Fibroblast of peridontal ligament (primary cell): Measurements from ENCODE around the gene MYH13.

Experiments used
- DNase-seq: peaks from one replicate; pipeline ENCODE4 v3.0.0-alpha.2; 2010; ENCODE audit errors: extremely low read depth

Gene MYH13

DNA sequence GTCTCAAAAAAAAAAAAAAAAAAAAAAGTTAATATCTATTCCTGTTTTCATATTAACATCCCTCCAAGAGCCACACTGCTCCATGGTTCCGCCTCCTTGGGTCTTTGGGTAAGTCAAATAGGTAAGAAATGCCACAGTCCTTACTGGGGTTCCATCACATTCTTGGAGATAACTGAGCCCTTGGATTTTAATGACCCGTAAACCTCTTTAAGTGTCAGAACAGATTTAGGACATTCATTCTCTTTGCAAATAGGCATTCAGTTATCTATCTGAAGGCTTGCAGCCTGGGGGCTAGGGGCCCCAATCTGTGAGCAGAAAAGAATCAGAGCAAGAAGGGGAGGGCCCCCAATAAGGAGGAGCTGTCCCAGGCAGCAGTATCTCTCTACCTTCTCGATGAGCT is 28.0 kb downstream of the MYH13 start:
- no peak for DNase-seq

DNA sequence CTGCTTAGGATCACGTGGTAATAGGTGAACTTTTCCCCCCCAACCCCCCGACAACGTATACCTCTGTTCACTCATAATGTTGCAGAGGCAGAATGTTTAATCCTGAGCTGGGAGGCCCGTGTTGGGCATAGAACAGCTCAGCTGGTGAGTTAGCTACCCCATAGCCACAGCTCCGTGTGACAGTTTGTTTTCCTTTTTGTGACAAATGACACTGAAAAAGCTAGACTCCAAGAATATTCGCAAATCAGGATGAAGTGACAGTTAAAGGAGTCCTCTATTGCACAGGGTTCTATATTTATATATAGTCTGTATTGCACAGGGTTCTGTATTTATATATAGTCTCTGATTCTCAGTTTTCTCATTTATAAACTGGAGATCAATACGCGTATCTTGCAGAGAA is 33.8 kb downstream of the MYH13 start:
- no peak for DNase-seq

DNA sequence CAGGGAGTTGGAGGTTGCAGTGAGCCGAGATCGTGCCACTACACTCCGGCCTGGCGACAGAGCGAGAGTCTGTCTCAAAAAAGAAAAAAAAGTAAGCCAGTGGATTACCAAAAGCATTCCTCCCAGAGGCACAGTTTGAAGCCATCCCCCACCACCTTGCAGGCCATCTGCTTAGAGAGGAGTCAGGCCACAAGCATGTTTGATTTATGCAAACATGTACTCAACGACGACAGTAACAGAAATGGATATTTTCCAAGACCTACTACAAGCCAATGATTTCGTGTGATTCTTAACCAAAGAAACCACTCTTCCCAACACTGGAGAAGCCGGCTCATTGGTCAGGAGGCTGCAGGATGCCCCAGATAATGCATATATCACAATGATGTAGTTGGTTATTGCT is 34.8 kb downstream of the MYH13 start:
- no peak for DNase-seq

DNA sequence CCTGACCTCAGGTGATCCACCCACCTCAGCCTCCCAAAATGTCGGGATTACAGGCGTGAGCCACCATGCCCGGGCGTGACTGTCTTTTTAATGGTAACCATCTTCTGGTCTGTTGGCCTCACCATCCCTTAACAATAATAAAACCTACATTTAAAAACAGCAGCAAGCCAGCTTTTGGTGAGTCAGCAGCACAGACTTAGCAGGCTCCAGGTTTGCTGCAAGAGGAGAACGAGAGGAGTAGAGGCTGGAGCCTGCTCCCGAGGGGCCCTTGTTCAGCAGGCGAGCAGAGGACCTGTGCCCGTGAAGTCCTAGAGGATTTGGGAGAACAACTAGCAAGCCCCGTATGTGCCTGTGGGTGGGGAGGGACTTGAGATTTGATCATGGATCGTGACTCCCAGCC is 35.7 kb downstream of the MYH13 start:
- DNase-seq: no peak

DNA sequence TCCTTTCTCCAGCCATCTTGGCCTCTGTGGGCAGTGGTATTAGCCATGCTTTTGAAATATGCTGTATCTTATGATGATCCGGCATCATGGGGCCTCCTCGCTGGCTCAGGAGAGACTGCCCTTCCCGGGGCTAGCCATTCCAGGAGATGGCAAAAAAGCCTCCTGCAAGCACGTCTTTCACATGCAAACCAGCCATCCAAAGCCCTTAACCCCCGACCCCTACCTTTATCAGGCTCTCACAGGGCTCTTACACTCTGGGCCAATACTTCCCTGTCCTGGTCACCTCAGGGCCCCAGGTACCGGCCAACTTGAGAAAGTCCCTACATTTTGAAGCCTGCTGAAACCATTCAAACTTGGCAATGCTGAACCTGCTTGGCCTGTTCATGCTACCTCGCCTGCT is 36.4 kb downstream of the MYH13 start:
- no peak for DNase-seq

DNA sequence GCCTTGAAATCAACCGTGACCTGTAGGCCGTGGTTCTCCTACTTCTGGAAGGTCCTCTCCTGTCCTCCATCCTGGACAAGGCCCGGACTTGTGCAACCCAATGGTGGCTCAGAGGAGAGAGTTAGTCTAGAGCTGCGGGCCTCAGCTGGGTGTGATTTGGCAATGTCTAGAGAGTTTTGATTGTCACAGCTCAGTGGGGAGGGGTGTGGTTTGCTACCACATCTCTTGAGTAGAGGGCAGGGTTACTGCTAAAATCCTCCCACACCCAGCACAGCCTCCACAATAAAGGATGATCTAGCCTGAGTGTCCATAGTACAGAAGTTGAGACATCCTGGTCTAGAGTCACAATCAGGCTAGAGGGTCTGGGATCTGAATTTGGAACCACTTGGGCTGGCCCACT is 40.3 kb downstream of the MYH13 start:
- DNase-seq: no peak

DNA sequence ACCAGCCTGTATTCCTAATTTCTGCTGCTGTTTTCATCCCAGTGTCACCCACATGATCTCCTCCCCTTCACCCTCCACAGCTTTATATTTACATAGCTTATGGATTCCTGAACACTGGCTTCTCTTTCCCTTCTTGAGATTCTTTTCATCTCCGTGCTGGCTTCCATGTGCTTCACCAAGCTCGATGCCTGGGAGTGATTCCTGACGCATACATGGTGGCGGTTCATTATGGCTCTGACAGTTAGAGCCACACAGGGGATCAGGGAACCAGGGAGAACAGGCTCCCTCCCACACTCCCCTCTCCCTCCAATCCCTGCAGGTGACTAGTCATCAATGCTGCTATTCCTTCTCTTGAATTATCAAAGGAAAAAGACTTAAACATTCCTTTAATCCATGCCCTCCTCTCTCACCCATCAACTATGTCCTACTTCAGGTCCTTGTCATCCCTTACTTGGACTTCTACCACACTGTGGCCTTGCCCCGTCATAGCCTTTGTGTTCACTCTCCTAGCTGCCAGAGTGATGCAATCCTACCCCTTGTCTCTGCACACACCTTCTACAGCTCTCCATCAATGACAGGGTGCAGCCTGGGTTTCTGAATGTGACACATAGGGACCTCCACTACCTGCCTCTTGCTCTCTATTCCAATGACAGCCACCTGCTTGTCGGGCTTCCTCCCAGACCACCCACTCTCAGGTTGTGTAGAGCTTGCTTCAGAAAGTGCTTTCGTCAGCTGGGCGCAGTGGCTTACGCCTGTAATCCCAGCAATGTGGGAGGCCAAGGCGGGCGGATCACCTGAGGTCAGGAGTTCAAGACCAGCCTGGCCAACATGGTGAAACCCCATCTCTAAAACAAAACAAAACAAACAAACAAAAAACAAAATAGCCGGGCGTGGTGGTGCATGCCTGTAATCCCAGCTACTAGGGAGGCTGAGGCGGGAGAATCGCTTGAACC is 43.6 kb downstream of the MYH13 start:
- DNase-seq: no peak

DNA sequence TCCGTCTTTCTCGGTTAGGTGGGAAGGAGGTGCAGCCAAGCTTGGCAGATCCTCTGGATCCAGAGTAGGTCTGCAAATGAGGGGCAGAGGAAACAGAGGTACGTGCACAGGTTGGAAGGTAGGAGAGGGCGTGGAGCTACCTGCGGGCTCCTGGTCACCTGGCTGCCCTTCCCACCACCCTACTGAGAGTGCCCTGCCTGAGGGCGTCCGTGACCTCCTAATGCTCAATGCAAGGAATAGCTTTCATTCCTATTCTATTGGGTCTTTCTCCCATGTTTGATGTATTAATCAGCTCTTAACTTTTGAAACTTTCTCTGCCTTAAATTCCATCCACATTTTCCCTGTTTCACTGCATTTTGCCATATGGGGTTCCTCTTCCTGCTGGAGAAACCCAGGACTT is 44.6 kb downstream of the MYH13 start:
- DNase-seq: no peak

DNA sequence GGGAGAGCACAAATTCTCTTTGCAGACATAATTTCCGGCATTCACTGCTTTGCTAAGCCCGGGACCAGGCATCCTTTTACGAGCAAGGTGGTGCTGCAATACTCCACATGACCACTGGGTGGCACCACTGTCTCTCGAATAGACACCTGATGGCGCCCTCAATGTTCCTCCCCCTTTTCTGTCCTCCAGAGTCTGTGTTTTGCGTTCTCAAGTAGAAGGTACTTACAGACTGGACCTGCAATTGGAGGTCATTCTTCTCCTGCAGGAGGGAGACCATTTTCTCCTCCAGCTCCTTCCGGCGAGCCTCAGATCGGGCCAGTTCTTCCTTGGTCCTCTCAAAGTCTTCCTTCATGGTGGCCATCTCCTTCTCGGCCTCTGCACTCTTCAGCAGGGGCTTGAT is 45.2 kb downstream of the MYH13 start:
- peak; percentile 2 for DNase-seq

DNA sequence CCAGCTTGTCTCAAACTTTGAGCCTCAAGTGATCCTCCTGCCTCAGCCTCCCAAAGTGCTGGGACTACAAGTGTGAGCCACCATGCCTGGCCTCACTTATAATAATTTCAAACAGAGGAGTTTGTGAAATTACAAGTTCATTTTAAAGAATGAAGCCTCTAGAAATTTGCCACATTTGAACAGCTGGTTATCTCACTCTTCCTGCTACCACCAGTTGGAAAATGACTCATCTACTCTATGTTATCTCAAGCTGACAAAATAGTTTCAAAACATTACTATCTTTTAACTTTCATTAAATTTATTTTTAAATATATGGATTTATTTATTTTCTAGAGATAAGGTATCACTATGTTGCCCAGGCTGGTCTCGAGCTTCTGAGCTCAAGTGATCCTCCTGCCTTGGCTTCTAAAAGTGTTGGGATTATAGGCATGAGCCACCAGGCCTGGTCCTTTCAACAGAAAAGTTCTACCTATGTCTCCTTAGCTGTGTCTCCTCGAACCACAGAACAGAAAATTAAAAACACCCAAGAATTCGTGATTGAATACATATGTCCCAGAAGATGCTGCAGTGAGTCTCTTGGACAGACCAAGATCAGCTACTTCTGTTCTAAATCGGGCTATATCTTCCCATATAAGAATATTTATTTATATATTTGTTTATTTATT is 47.6 kb downstream of the MYH13 start:
- no peak for DNase-seq

DNA sequence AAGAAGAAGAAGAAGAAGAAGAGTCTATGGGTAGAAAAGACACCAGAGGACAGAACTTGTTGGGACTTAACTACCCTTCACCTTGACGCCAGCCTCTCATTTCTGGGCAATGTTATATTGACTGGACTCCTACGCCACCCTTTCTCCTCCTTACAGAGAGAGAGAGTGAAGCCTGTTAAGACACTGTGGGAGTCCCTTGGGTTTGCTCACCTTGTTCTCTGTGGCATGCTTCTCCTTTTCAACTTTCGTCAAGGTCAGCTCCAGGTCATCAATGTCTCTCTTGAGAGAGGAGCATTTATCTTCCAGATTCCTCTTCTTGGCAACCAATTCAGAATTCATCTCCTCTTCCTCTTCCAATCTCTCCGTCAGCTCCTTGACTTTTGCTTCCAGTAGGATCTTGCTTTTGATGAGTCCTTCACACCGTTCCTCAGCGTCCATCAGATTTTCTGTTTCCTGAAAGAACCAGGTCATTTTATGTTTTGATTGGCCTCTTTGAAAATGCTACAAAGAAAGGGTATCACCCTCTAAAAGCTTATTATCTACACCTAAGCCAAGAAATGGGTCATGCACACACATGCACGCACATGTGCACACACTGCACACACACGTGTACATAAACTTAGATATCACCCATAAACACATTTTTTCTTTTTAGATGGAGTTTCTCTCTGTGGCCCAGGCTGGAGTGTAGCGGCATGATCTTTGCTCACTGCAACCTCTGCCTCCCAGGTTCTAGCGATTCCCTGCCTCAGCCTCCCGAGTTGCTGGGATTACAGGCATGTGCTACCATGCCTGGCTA is 48.8 kb downstream of the MYH13 start:
- DNase-seq: no peak

DNA sequence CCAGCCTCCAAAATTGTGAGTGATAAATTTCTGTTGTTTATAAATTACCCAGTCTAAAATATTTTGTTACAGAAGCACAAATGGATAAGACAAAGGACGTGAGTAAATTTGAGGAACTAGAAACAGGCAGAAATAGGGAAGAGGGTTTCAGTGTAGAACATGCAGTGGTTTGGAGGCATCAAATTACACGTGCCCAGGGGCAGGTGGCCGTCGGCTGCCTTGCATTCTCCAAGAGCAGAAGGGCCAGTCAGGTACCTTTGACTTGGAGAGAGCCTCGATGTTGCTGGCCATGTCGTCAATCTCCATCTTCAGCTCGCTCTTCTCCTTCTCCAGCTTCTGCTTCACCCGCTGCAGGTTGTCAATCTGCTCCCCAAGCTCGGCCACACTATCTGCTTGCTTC is 54.3 kb downstream of the MYH13 start:
- DNase-seq: no peak

DNA sequence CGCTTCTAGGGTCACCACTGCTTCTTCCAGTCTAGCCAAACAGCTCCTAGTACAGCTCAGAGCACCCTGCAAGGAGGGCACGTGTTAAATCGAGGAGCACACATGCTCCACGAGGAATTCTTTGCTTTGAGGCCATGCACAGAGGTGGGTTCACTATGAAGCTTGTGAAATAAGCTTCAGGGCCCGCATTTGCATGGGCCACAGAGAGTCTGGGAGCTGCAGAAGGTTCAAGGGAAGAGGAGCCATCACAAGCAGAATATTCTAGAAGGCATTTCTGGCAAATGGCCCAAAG is 55.3 kb downstream of the MYH13 start:
- no peak for DNase-seq

DNA sequence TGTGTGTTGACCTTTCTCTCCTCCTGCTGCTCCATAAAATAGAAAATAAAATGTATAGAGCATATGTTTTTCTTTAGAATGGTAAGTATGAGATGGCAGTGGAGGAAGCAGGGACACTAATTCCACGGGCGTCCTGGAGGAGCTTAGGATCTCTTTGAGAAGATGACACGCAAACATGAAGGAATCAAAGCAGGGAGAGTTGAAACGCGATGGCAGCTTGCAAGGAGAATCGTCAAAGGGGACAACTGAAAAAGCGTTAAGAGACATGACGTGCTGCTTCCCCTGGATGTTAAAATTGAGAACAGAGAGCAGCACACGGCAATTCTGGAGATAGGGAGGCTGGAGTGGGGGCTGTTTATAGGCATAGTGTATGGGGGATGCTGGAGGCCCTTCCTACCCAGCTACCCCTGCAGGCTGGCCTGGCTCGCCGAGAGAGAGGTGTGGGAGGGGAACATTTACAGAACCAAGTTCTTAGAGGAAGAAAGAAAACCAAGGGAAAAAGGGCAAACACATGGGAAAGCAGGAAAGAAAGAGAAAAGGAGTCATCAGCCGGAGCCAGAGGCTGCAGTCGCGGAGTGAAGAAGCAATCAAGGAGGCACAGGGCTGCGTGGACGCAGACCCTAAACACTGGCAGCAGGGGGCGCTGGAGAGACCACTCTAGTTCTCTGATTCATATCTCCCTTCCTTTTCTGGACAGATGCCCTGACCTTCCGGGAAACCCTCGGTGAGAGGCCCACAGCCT is 55.8 kb downstream of the MYH13 start:
- no peak for DNase-seq

DNA sequence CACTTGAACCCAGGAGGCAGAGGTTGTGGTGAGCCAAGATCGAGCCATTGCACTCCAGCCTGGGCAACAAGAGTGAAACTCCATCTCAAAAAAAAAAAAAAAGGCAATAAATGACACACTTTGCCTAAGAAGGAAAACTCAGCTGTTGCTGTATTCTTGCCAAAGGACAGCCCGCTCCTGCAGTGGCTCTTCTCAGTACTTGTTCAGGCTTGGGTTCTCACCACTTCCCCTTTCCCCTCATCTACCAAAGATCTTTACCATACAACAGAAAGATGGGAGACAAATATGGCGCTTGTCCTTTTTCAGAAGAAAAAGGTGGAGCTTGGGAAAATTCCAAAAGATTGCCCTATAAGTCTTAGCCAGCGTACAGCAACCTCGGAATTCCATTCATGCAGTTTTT is 58.5 kb downstream of the MYH13 start:
- DNase-seq: no peak

DNA sequence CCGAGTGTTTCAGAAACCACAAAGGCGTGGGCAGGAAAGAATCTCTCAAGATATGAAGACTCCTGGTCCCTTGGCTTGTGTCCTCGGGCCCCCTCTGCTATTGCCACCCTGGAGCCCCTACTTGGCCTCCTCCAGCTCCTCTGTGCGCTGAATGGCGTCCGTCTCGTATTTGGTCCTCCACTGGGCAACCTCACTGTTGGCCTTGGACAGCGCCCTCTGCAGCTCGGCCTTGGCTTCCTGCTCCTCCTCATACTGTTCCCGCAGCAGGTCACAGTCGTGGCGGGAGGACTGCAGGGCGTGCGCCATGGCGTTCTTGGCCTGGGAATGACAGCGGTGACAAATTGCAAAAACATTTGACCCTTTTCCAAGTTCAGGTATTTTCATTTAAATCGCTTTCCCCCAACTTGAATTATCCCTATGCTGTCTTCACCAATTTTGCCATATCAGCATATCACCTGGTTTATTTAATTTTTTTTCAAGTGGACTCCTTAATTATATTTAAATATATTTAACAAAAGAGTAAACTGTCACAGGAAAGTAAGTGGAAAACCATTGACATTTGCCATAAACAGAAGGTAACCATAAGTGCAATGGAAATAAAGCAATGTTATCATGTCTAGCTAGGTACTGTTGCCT is 59.7 kb downstream of the MYH13 start:
- DNase-seq: no peak

DNA sequence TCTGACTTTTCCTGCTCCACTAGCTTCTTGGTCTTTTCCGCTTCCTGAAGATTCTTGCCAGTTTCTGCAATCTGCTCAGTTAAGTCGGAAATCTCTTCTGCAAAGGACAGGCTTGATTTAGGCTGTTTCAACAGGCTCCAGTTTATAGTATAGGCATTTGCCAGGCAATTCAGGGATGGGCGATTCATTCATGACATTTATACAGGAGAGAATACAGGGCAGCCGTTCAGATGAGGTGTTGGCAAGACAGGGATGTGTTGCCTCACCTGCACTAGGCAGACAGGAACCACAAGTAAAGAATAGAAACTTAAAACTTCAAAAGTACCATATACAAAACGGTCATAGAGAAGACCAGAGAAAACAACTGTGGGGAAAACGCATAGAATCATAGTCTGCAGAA is 61.7 kb downstream of the MYH13 start:
- no peak for DNase-seq

DNA sequence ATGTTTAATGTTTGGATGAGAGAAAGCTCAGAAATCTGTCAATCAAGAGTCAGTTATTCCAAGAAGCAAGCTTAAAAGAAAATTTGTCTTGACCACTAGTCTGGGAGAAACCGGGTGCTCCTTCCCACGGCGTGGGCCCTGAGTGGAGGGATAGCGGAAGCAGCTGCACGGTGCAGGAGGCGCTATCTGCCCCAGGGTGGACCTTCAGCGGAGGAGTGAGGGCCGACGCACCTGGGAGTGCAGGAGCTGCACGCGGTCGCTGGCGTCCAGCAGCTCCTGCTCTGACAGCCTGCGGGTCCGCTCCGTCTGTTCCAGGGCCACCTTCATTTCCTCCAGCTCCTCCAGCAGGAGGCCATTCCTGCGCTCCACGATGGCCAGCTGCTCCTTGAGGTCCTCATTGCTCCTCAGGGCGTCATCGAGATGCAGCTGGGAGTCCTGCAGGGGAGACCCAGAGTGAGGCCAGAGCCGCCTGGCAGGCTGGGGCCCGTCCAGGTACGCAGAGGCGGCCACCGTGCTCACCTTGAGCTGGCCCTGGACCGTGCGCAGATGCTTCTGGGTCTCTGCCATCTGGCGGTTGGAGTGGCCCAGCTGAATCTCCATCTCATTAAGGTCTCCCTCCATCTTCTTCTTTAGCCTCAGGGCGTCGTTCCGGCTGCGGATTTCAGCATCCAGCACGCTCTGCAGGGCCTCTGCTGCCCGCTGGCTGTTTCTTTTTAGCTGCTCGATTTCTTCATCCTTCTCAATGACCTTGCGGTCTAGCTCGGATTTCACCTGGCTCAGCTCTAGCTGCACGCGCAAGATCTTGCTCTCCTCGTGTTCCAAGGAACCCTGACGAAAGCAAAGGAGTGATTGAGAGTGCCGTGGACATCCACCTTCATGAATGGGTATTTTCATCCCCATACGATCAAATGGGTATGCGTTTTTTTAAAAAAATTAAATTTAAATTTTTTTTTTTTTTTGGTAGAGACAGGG is 63.5 kb downstream of the MYH13 start:
- DNase-seq: no peak

DNA sequence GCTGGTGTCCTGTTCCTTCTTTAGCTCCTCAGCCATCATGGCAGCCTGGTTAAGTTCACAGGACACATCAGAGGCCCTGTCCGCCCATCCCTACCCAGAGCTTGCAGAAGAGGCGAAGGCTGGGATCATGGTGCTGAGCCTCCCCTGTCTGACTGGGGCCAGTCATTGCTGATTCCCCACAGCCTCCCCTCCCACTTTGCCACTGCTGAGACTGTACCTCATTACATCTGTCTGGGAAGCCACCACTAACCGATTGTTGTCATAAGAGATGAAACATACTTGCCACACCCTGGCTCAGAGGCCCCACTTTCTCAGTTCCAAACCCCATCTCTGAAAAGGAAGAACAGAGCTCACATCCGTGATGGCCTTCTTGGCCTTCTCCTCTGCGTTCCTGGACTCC is 66.2 kb downstream of the MYH13 start:
- no peak for DNase-seq

DNA sequence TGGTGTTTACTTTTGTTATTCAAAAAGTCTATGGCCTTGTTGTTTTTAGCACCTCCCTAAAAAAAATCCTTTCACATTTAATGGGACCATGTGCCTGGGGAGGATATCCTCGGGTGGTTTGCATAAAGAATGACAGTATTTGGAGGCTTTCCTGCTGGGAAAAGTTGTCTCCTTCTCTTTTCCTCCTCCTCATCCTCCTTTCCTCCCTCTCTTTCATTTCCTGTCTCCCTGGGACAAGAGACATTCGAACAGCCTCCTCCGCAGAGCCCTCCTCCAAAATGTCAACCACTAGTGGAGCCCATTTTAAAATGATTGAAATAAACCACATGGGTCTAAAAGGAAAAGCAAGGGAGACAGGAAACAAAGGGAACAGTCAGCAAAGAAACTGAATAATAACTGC is 67.4 kb downstream of the MYH13 start:
- no peak for DNase-seq
